AG20443 (cell line): Measurements from ENCODE around the gene ZNF184.

ENCODE experiments used
- DNase-seq: peaks from one replicate; pipeline ENCODE4 v3.0.0; 2012; ENCODE audit warnings: low spot score, mixed read lengths

The ZNF184 gene

GRCh38 chr6:27479319-27480182 lies 6.6 kb upstream of the ZNF184 start:
- DNase-seq, result peak; percentile 77

GRCh38 chr6:27478706-27479318 lies 5.9 kb upstream of the ZNF184 start:
- peak; percentile 64 for DNase-seq

- DNase-seq, result peak; percentile 9
Measured at GRCh38 chr6:27478141-27478705, 5.3 kb upstream of the ZNF184 start.

- no peak for DNase-seq
Measured at GRCh38 chr6:27477318-27478013, 4.6 kb upstream of the ZNF184 start.

GRCh38 chr6:27476090-27476489 lies 3.2 kb upstream of the ZNF184 start:
- no peak for DNase-seq

- no peak for DNase-seq
Measured at GRCh38 chr6:27474672-27475071, 1.8 kb upstream of the ZNF184 start.

- no peak for DNase-seq
Measured at GRCh38 chr6:27474172-27474465, 1.2 kb upstream of the ZNF184 start.

GRCh38 chr6:27472182-27472616 lies 706 bp downstream of the ZNF184 start:
- peak; percentile 50 for DNase-seq

- no peak for DNase-seq
Measured at GRCh38 chr6:27471365-27472115, 1.4 kb downstream of the ZNF184 start.

GRCh38 chr6:27470023-27470422 lies 2.9 kb downstream of the ZNF184 start:
- no peak for DNase-seq

GRCh38 chr6:27468334-27468733 lies 4.6 kb downstream of the ZNF184 start:
- DNase-seq, result no peak

GRCh38 chr6:27452496-27452897 lies 20.4 kb downstream of the ZNF184 start:
- DNase-seq, result no peak

GRCh38 chr6:27451660-27452390 lies 21.1 kb downstream of the ZNF184 start:
- DNase-seq, result no peak

GRCh38 chr6:27448456-27448855 lies 24.4 kb downstream of the ZNF184 start:
- no peak for DNase-seq

GRCh38 chr6:27442932-27443331 lies 30.0 kb downstream of the ZNF184 start:
- no peak for DNase-seq

- no peak for DNase-seq
Measured at GRCh38 chr6:27441001-27441400, 31.9 kb downstream of the ZNF184 start.

- DNase-seq, result no peak
Measured at GRCh38 chr6:27439371-27439770, 33.5 kb downstream of the ZNF184 start.

GRCh38 chr6:27433714-27434113 lies 39.2 kb downstream of the ZNF184 start:
- DNase-seq, result no peak

GRCh38 chr6:27428966-27429365 lies 43.9 kb downstream of the ZNF184 start:
- no peak for DNase-seq

- no peak for DNase-seq
Measured at GRCh38 chr6:27428502-27428901, 44.4 kb downstream of the ZNF184 start.

- DNase-seq, result no peak
Measured at GRCh38 chr6:27426045-27426620, 46.8 kb downstream of the ZNF184 start.
